ENCODE measurements around the gene MUC4.
"Not testable (repeated sequence)": the region's sequence is repeated elsewhere in the genome, so short reads cannot be mapped to it uniquely, and the experiment has no call there.

MUC4 gene

GRCh38 chr3:195760345-195761122, 51.2 kb downstream of the MUC4 start:
- no peak for DNase-seq (ENCODE audit: low read depth)

- DNase-seq (ENCODE audit: low read depth) = no peak
Measured at GRCh38 chr3:195758721-195759353, 52.9 kb downstream of the MUC4 start.

DNA sequence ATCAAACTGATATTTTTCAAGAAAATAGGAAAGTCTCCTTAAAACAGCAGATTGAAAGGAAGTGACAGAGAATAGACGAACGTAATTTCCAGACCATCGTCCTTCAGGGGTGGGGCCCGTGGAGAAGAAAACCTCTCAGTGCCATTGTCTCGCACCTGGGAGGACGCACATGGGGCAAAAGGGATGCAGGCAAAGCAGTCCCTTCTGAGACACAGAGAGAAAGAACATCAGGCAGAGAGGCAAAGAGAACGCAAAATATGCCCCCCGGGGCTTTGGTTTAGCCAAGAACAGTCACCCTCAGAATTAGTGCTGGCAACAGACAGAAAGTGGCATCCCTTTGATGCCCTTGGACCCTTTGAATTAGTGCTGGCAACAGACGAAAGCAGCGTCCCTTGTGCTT, 53.9 kb downstream of the MUC4 start:
- no peak for DNase-seq (ENCODE audit: low read depth)

- DNase-seq (ENCODE audit: low read depth) = no peak
Measured at GRCh38 chr3:195757438-195757770, 54.3 kb downstream of the MUC4 start.

GRCh38 chr3:195755791-195756676, 55.7 kb downstream of the MUC4 start:
- no peak for DNase-seq (ENCODE audit: low read depth)

DNA sequence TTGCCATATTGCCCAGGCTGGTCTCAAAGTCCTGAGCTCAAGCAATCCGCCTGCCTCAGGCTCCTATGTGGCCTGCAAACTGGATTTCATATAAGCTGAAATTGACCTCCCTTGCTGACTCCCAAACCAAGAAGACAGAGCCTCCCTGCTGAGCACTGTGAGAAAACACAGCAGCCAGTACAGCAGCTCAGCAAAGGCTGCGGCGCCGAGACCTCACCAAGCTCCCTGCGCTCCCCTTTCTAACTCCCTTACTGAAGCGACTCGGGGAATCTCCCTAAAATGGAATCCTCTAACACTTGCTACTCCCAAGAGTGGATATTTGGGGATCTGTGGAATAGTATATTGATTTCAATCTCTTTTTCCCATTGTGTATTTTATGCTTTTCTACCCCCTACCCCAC, 56.3 kb downstream of the MUC4 start:
- no peak for DNase-seq (ENCODE audit: low read depth)

GRCh38 chr3:195754906-195755305, 56.8 kb downstream of the MUC4 start:
- no peak for DNase-seq (ENCODE audit: low read depth)

DNA sequence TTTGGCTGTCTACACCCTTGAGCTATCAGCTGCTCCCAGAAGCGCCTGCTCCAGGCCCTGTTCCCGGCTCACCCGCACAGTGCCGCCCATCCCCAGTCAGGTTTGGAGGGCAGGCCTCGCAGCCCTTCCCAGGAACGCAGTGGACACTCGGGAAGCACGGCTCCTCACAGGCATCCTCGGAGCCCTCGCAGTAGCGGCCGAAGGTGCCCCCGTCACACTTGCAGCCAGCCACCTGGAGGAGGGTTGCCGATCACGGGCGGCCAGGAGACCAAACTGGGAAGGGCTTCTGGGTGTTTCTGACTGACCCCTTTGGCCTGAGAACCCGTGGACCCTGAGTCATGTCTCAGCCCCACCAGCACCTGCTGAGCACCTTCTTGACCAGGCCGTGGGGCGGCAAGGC, 57.6 kb downstream of the MUC4 start:
- DNase-seq (ENCODE audit: low read depth) = no peak

DNA sequence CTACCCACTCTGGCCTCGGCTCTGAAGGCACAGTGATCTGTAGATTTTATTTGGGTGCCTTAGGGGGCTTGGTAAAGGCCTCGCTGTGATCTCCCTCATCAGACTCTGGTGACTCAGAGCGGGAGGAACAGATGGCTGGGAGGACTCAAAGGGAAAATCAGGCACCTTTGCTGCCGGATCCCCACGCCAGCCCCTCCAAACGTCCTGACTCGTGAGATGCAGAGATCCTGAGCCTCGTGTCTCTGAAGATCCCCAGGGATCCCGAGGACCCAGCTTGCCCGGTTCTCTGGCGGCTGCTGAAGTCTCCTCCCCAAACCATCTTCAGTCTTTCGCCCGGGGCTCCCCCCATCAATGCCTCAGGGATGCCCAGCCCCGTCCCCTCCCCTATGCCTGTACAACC, 58.1 kb downstream of the MUC4 start:
- DNase-seq (ENCODE audit: low read depth) = no peak

DNA sequence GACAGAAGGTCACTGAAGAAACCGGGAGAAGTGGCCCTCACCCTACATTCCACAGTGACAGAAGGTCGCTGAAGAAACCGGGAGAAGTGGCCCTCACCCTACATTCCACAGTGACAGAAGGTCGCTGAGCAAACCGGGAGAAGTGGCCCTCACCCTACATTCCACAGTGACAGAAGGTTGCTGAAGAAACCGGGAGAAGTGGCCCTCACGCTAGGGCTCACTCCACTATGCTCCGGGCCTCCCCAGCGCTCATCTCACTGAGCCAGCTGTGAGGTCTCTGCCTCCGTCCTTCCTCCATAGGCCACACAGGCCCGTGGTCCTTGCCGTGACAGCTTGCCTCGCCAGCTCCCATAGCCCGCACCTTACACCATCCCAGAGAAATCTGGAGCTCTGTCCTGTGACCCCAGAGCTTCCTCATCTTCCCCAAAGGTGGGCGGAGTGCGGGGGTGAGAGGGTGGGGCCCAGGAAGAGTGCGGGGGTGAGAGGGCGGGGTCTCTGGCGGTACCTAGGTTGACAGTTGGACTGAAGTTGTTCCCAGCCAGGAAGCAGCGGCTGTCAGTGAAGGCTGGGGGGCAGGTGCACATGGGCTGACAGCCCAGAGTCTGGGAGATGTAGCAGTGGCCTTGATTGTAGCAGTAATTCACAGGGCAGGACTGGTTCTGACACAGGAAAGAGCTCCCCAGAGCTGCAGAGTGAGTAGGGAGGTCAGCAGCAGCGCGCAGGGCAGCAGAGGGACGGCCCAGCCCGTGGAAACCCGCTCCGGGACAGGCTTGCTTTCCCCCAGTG, 59.0 kb downstream of the MUC4 start:
- no peak for DNase-seq (ENCODE audit: low read depth)

- DNase-seq (ENCODE audit: low read depth) = no peak
Measured at GRCh38 chr3:195752066-195752465, 59.7 kb downstream of the MUC4 start.

DNA sequence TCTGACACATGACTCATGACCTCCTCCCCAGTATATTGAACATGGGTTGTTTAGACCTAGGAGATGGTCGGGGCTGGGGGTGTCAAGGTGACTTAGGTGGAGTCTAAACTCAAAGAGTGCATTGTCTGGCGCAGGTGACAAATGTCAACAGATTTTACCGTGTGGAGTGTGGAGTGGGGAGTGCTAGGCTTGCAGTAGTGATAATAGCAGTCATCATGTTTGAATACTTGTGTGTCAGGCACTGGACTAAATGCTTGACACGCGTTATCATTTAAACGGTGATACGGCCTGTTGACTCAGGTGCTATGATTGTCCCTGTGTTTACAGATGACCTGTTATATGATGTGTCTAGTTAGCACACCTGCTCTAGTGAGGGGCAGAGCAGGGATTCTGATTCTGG, 60.2 kb downstream of the MUC4 start:
- DNase-seq (ENCODE audit: low read depth) = no peak

GRCh38 chr3:195750797-195751520, 60.8 kb downstream of the MUC4 start:
- DNase-seq (ENCODE audit: low read depth) = no peak

DNA sequence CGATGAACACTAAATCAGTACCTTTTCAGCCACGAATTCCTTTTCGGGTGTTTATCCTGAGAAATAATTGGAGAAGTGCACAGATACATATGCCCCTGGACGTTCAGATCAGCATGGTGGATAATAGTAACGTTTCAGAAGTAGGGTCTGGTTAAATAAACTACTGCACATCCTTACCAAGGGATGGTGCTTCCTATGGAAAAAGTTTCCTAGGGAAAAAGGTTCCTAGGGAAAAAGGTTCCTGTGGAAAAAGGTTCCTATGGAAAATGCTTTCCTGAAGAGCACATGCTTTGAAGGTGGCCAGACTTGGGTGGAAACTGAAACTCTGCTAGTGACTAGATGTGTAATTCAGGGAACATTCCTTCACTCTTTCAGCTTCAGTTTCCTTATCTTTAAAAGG, 62.6 kb downstream of the MUC4 start:
- not testable (repeated sequence) for DNase-seq (ENCODE audit: low read depth)

GRCh38 chr3:195748661-195749060, 63.1 kb downstream of the MUC4 start:
- no peak for DNase-seq (ENCODE audit: low read depth)

DNA sequence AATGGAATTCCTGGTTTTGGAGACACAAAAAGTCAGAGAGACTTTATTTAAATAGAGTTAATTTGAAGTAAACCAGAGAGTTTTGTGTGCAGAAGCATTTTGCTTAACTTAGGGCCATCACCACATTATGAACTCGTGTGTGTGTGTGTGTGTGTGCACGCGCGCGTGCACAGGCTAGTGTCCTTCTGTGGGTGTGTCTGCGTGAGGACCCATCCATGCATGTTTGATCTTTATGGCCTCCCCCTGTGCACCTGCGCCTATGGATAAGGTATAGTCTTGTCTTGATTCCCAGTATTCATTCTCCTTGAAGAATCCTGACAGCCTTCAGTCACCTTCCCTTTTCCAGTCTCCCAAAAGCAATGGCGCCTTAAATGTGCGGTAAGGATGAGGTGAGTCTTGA, 65.0 kb downstream of the MUC4 start:
- DNase-seq (ENCODE audit: low read depth) = no peak

DNA sequence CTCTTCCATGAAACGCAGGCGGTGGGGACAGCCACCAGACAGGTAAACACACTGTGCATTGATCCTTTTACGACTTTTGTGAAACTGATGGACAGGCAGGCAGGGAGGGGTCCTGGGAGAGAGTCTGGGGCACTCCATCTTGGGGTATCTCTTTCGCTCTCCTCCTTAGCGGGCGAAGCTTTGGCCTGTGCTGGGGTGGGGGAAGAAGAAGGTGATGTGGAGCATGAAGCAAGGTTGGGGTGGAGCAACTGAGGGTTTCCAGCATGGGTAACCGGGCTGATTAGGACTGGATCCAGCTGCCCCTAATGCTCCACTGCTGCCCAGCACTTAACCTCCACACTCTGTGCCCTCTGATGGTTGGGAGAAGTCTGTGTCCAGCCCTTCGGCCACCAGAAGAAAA, 65.4 kb downstream of the MUC4 start:
- no peak for DNase-seq (ENCODE audit: low read depth)

GRCh38 chr3:195744437-195744836, 67.3 kb downstream of the MUC4 start:
- no peak for DNase-seq (ENCODE audit: low read depth)

- DNase-seq (ENCODE audit: low read depth) = no peak
Measured at GRCh38 chr3:195739561-195740111, 72.1 kb downstream of the MUC4 start.

GRCh38 chr3:195738274-195739044, 73.3 kb downstream of the MUC4 start:
- DNase-seq (ENCODE audit: low read depth) = no peak

Data from activated T-cell treated with anti-CD3 and anti-CD28 coated beads for 24 hours (primary cell).